ENCODE results near the gene PLD1. TPM values are rescaled to one million over a fixed set of nuclear protein-coding genes. Genes with fewer than 3 reads are reported as not detected.

PLD1 gene
- total RNA-seq, 4 donors from 2014 or later = 52.1 to 88.3 (median 77.4) TPM

- intact Hi-C loops (cut with DNase I; ENCODE audit: low total_unique reads) (no loop called here), in situ Hi-C loops (cut with MboI; ENCODE audit: low pct_ligation_motif_present in 1 of 4, low pct_unique_long_range_greater_than_20kb in 1 of 4, low sequenced_read_pairs in 3 of 4) (no loop called here)
- no peaks in the 10 kb centered on the region for H3K36me3 ChIP-seq
- 69 to 85% methylated on average over 3 of the region's 3 CpGs for WGBS, 2 donors (ENCODE audit: low coverage in 1 of 2)
- no peak for DNase-seq
- H3K27ac ChIP-seq = no peak overlapping the region
- H3K4me3 ChIP-seq = no peak overlapping the region
- H3K27me3 ChIP-seq = no peaks in the 10 kb centered on the region
- H3K4me1 ChIP-seq = no peaks in the 10 kb centered on the region
- no peaks in the 10 kb centered on the region for H3K9me3 ChIP-seq
- TF ChIP-seq POLR2AphosphoS5 (IDR thresholded peaks at IDR 0.05) = no peak
- TF ChIP-seq EP300 (IDR thresholded peaks at IDR 0.05; ENCODE audit: low read depth) = no peak
- TF ChIP-seq CTCF (IDR thresholded peaks at IDR 0.05) = no peak
- TF ChIP-seq POLR2A (IDR thresholded peaks at IDR 0.05) = no peak
Observed at GRCh38 chr3:171585039-171585438, 225.2 kb downstream of the PLD1 start.

- intact Hi-C loops (cut with DNase I; ENCODE audit: low total_unique reads) = no loop called here
- in situ Hi-C loops (cut with MboI; ENCODE audit: low pct_ligation_motif_present in 1 of 4, low pct_unique_long_range_greater_than_20kb in 1 of 4, low sequenced_read_pairs in 3 of 4) = no loop called here
- Histone ChIP-seq H3K4me1 (no peaks in the 10 kb centered on the region), H3K9me3 (no peaks in the 10 kb centered on the region), H3K4me3 (no peak overlapping the region), H3K36me3 (no peaks in the 10 kb centered on the region), H3K27ac (no peak overlapping the region), H3K27me3 (no peaks in the 10 kb centered on the region)
- no peak for DNase-seq
- no peak for TF ChIP-seq CTCF (IDR thresholded peaks at IDR 0.05)
Observed at GRCh38 chr3:171584100-171584499, 226.2 kb downstream of the PLD1 start.

- no peak overlapping the region for H3K4me3 ChIP-seq
- no peak for DNase-seq
- no peaks in the 10 kb centered on the region for H3K9me3 ChIP-seq
- in situ Hi-C loops (cut with MboI; ENCODE audit: low pct_ligation_motif_present in 1 of 4, low pct_unique_long_range_greater_than_20kb in 1 of 4, low sequenced_read_pairs in 3 of 4) (loop anchor here in 3 of 4 donors (25.0 kb wide), 2 partner anchors 412 to 612 kb away; no protein-coding TSS in a partner anchor), intact Hi-C loops (cut with DNase I; ENCODE audit: low total_unique reads) (loop anchor here (5.0 kb wide), 1 partner anchor 1598 kb away; no protein-coding TSS in a partner anchor)
- WGBS, 2 donors (ENCODE audit: low coverage in 1 of 2) = 81 to 85% methylated on average over 6 of the region's 6 CpGs
- TF ChIP-seq EP300 (IDR thresholded peaks at IDR 0.05; ENCODE audit: low read depth) = no peak
- TF ChIP-seq POLR2A (IDR thresholded peaks at IDR 0.05) = no peak
- no peak for TF ChIP-seq POLR2AphosphoS5 (IDR thresholded peaks at IDR 0.05)
- TF ChIP-seq CTCF (IDR thresholded peaks at IDR 0.05) = no peak
- no peak overlapping the region for H3K27ac ChIP-seq
- no peaks in the 10 kb centered on the region for H3K27me3 ChIP-seq
- no peaks in the 10 kb centered on the region for H3K36me3 ChIP-seq
- no peaks in the 10 kb centered on the region for H3K4me1 ChIP-seq
Observed at GRCh38 chr3:171574556-171575240, 235.6 kb downstream of the PLD1 start.

- H3K27me3 ChIP-seq = no peaks in the 10 kb centered on the region
- H3K4me3 ChIP-seq = no peak overlapping the region
- DNase-seq = no peak
- no peaks in the 10 kb centered on the region for H3K36me3 ChIP-seq
- TF ChIP-seq EP300 (IDR thresholded peaks at IDR 0.05; ENCODE audit: low read depth) = no peak
- no peak for TF ChIP-seq POLR2AphosphoS5 (IDR thresholded peaks at IDR 0.05)
- TF ChIP-seq POLR2A (IDR thresholded peaks at IDR 0.05) = no peak
- no peak for TF ChIP-seq CTCF (IDR thresholded peaks at IDR 0.05)
- no peaks in the 10 kb centered on the region for H3K9me3 ChIP-seq
- intact Hi-C loops (cut with DNase I; ENCODE audit: low total_unique reads) = loop anchor here (5.0 kb wide), 4 partner anchors 382 to 1603 kb away; no protein-coding TSS in a partner anchor
- no peaks in the 10 kb centered on the region for H3K4me1 ChIP-seq
- H3K27ac ChIP-seq = no peak overlapping the region
- in situ Hi-C loops (cut with MboI; ENCODE audit: low pct_ligation_motif_present in 1 of 4, low pct_unique_long_range_greater_than_20kb in 1 of 4, low sequenced_read_pairs in 3 of 4) = loop anchor here (10.0 to 25.0 kb wide), 4 partner anchors 385 to 607 kb away; no protein-coding TSS in a partner anchor
- 92% methylated on average over 6 to 7 of the region's 7 CpGs for WGBS, 2 donors (ENCODE audit: low coverage in 1 of 2)
Observed at GRCh38 chr3:171569571-171570132, 240.6 kb downstream of the PLD1 start.

All from transverse colon (tissue), 4 donors.